Measurements from ENCODE around the gene KCNMA1.

GRCh38 chr10:77253147-77253545, 384.5 kb downstream of the KCNMA1 start:
- TF ChIP-seq POLR2AphosphoS5 (IDR thresholded peaks at IDR 0.05) (no peak), CTCF (IDR thresholded peaks at IDR 0.05) (no peak)
